HG02759 (cell line): ENCODE measurements around the gene NIPBL.
"Not testable (repeated sequence)": the region's sequence is repeated elsewhere in the genome, so short reads cannot be mapped to it uniquely, and the experiment has no call there.

Source experiments
- ATAC-seq: cut with Tn5 transposase; IDR thresholded peaks from one replicate; pipeline ENCODE4 v1.9.1; 2021; ENCODE audit warnings: mild to moderate bottlenecking, moderate library complexity; ENCODE audit not compliant: unreplicated experiment

NIPBL gene

DNA sequence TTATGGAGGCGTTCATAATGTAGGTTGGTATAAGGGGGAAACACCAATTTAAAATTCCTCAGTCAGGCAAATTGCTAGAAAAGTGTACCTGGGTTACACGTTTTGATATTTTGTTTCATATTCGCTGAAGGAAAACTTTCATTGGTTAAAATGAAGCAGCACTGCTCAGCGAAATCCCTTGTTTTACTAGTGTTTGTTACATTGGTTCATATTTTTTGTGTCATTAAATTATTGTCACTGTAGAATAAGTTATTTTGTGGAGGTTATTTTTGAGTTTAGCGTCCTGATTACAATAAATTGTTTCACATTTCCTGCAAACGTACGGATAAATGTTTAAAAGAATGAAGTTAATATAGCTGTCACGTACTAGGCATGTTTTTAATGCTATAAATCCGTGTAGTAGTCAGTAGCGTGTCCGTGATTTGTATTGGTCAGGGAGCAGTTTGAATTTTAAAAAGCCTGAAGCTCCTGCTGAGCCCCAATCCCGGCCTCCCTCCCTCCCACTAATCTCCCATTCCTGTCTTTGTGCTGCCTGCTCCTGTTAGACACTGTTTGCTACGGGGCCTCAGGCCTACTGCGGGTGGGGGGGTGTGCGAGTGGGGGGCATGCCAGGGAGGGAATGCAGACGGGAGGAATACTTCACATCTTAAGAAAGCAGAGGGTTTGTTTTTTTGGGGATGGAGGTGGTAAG lies 2.0 kb downstream of the NIPBL start:
- ATAC-seq, result no peak

- no peak for ATAC-seq
Measured at GRCh38 chr5:36879274-36880033, 2.9 kb downstream of the NIPBL start.

GRCh38 chr5:36880761-36881160 lies 4.2 kb downstream of the NIPBL start:
- ATAC-seq, result no peak

- ATAC-seq, result no peak
Measured at GRCh38 chr5:36881304-36881703, 4.7 kb downstream of the NIPBL start.

GRCh38 chr5:36881807-36882206 lies 5.2 kb downstream of the NIPBL start:
- ATAC-seq, result no peak

DNA sequence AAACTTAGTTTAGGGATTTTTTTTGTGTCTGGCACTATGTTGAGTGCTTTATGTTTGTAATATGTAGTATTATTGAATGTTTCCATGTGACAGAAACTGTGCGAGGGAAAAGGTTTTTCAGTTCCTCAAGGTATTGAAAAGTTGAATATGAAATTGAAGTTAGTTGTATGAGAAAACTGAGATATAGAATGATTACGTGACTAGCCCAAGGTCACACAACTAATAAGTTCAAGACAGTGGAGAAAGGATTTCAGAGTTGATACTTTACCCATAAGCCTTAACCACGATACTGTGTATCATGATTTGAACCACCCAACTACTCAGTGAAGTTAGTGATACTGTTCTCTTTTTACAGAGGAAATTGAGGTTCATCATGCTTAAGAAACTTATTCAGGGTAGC lies 5.7 kb downstream of the NIPBL start:
- peak; percentile 51 for ATAC-seq

DNA sequence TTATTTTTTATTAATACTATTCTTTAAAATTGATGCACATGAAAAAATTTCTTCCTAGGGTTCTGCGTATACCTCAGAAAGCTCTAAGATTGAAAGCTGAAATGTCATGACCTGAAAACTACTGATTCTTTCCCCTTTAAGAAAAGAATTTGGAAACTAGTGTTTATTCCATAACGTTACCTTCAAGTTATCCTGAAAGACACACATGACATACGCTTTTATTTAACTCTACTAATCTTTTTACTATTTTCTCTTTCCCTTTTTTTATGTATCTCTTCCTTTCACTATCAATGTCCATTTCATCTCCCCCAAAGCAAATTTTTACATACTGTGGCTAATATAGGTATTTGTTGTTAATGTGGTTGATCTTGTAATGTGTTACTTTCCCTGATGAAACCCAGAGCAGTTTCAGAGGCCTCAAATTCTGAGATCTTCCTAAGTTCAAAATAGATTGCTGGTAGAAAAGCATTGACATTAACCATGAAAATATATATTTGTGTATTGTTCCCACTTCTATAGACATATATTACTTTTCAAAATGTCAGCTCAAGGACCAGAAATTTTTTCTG lies 7.4 kb downstream of the NIPBL start:
- ATAC-seq, result no peak

GRCh38 chr5:36885149-36885548 lies 8.6 kb downstream of the NIPBL start:
- no peak for ATAC-seq

- ATAC-seq, result no peak
Measured at GRCh38 chr5:36885566-36886485, 9.3 kb downstream of the NIPBL start.

- no peak for ATAC-seq
Measured at GRCh38 chr5:36886791-36887190, 10.2 kb downstream of the NIPBL start.

DNA sequence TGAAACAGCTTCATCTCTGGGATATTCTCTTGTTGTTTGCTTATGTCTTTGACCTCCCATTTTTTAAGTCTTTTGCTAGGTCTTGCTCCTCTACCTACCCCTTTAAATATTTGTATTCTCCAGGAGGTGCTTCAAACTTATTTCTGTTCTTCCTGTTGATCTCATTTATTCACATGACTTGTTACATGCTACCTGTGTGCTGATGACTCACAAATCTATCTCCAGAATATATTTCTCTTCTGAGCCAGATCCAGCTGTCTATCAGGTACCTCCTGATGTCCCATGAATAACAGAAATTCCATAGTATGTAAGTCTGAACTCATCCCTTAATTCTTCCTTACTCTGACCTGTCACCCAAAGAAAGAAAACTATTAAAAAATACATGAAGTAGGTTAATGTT lies 11.0 kb downstream of the NIPBL start:
- no peak for ATAC-seq

GRCh38 chr5:36888303-36888702 lies 11.7 kb downstream of the NIPBL start:
- ATAC-seq, result no peak

DNA sequence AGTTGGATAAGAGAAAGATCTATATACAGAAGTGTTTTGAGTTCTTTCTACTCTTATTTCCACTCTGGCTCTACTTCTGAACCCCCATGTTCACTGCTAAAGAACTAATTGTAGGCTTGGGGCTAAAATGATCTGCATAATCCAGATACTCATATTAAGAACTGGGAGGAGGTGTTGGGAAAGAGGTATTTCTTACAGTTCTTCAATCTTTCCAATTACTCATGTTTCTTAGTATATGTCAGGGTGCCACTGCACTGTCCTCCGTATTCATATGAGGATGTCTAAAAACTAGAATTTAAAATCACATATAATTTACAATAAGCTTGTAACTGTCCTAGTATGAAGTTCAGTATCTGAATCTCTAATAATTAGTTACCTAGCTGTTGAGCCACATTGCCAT lies 12.7 kb downstream of the NIPBL start:
- ATAC-seq, result no peak

- no peak for ATAC-seq
Measured at GRCh38 chr5:36891266-36891665, 14.7 kb downstream of the NIPBL start.

- ATAC-seq, result not testable (repeated sequence)
Measured at GRCh38 chr5:36892085-36892830, 15.7 kb downstream of the NIPBL start.

GRCh38 chr5:36894954-36895353 lies 18.4 kb downstream of the NIPBL start:
- no peak for ATAC-seq

DNA sequence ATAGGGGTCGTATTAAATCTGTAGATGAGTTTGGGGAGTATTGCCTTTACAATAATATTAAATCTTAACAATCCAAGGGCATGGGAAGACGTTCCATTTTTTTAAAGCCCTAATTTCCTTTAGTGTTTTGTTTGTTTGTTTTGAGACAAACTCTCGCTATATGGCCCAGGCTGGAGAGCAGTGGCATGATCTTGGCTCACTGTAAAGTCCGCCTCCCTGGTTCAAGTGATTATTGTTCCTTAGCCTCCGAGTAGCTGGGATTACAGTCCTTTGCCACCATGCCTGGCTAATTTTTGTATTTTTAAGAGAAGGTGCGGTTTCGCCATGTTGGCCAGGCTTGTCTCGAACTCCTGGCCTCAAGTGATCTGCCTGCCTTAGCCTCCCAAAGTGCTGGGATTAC lies 19.9 kb downstream of the NIPBL start:
- ATAC-seq, result no peak

- ATAC-seq, result no peak
Measured at GRCh38 chr5:36897616-36898015, 21.0 kb downstream of the NIPBL start.

- no peak for ATAC-seq
Measured at GRCh38 chr5:36899860-36900259, 23.3 kb downstream of the NIPBL start.

- ATAC-seq, result no peak
Measured at GRCh38 chr5:36900283-36900682, 23.7 kb downstream of the NIPBL start.
